SK-N-SH (cell line): ENCODE measurements around the gene ALS2CL. TPM values are rescaled to one million over a fixed set of nuclear protein-coding genes. Genes with fewer than 3 reads are reported as not detected.

Experiments
- CTCF ChIA-PET: fragments of 300-600, 350-600 bp; formaldehyde crosslinking; extraction: SDS; loops from one replicate; lab custom pipeline; 2021; lab: Yijun Ruan, JAX
- POLR2A ChIA-PET: fragments of 350-600 bp; sonication (Branson Sonifier 250); formaldehyde crosslinking; extraction: SDS; loops from one replicate; lab custom pipeline; 2020; ENCODE audit warnings: antibody characterized with exemption, inconsistent platforms; lab: Yijun Ruan, JAX
- DNase-seq: peaks from one replicate; pipeline ENCODE4 v3.0.0; 2012
- H2AFZ ChIP-seq: fragments of 200-600 bp; sonication (generic); 2 replicates; pipeline ENCODE4 v1.8.1; 2016; ENCODE audit warnings: antibody characterized with exemption, mild to moderate bottlenecking, low read depth
- H3F3A ChIP-seq: fragments of 200-600 bp; sonication (generic); replicated peaks from 2 replicates; pipeline ENCODE3; 2016; ENCODE audit warnings: antibody characterized with exemption, mild to moderate bottlenecking; ENCODE audit not compliant: insufficient read depth
- H3K27ac ChIP-seq, 2 experiments: fragments of 200-500 bp in 1 of 2; fragments of 200-600 bp in 1 of 2; sonication (Bioruptor generic) in 1 of 2; sonication (generic), shearing (Covaris generic) in 1 of 2; 2 replicates each; pipeline versions ENCODE4 v1.5.1 to v1.6.1; 2014 to 2016; ENCODE audit warnings: low read depth in 2 of 2, inconsistent platforms in 1 of 2, low read length in 1 of 2, mild to moderate bottlenecking in 1 of 2, mixed read lengths in 1 of 2
- H3K27me3 ChIP-seq: fragments of 200-600 bp; sonication (generic), shearing (Covaris generic); 2 replicates; pipeline ENCODE4 v1.6.1; 2016; ENCODE audit warnings: mixed run types; ENCODE audit not compliant: insufficient read depth
- H3K36me3 ChIP-seq, 2 experiments: fragments of 200-500 bp in 1 of 2; fragments of 200-600 bp in 1 of 2; sonication (Bioruptor generic) in 1 of 2; sonication (generic) in 1 of 2; replicated peaks in 1 of 2; 2 replicates each; pipeline versions ENCODE3 to v1.5.1; 2014 to 2016; ENCODE audit warnings: low read length in 1 of 2, mild to moderate bottlenecking in 1 of 2; ENCODE audit not compliant: insufficient read depth in 2 of 2, control insufficient read depth in 1 of 2
- H3K4me1 ChIP-seq, 2 experiments: fragments of 200-500 bp in 1 of 2; fragments of 200-600 bp in 1 of 2; sonication (Bioruptor generic) in 1 of 2; sonication (generic), shearing (Covaris generic) in 1 of 2; 2 replicates each; pipeline versions ENCODE4 v1.5.1 to v1.6.1; 2014 to 2016; ENCODE audit warnings: low read depth in 1 of 2, low read length in 1 of 2, mixed run types in 1 of 2; ENCODE audit not compliant: insufficient read depth in 2 of 2, control insufficient read depth in 1 of 2
- H3K4me2 ChIP-seq: fragments of 200-600 bp; sonication (generic), shearing (Covaris generic); 2 replicates; pipeline ENCODE4 v1.6.1; 2017; ENCODE audit warnings: mixed run types
- H3K4me3 ChIP-seq, 2 experiments: fragments of 200-500 bp in 1 of 2; fragments of 200-600 bp in 1 of 2; sonication (Bioruptor generic) in 1 of 2; sonication (generic), shearing (Covaris generic) in 1 of 2; 2 replicates each; pipeline versions ENCODE4 v1.5.1 to v1.8.1; 2014 to 2016; ENCODE audit warnings: low read depth in 2 of 2, inconsistent platforms in 1 of 2, low read length in 1 of 2, mild to moderate bottlenecking in 1 of 2, mixed read lengths in 1 of 2, moderate library complexity in 1 of 2
- H3K79me2 ChIP-seq: fragments of 200-600 bp; sonication (generic); 2 replicates; pipeline ENCODE4 v1.8.1; 2017; ENCODE audit warnings: mild to moderate bottlenecking; ENCODE audit not compliant: insufficient read depth
- H3K9ac ChIP-seq: fragments of 200-600 bp; sonication (generic); 2 replicates; pipeline ENCODE4 v1.6.1; 2017; ENCODE audit warnings: mixed run types
- H3K9me2 ChIP-seq: fragments of 200-600 bp; sonication (generic); 2 replicates; pipeline ENCODE4 v1.6.1; 2017; ENCODE audit warnings: mixed run types
- H3K9me3 ChIP-seq: fragments of 200-600 bp; sonication (generic); 2 replicates; pipeline ENCODE4 v1.6.1; 2017; ENCODE audit warnings: mixed run types, mild to moderate bottlenecking, moderate library complexity
- H4K20me1 ChIP-seq: fragments of 200-600 bp; sonication (generic); 2 replicates; pipeline ENCODE4 v1.6.1; 2017; ENCODE audit warnings: mild to moderate bottlenecking, mixed run types; ENCODE audit not compliant: insufficient read depth
- ELF1 ChIP-seq: IDR thresholded peaks from 2 replicates; pipeline ENCODE4 v1.4.0; 2012
- FOXJ3 ChIP-seq: sonication (generic); formaldehyde crosslinking; IDR thresholded peaks from 2 replicates; pipeline ENCODE4 v1.5.1; 2020; ENCODE audit warnings: mild to moderate bottlenecking, missing genetic modification reagents
- FOXM1 ChIP-seq: IDR thresholded peaks from 2 replicates; pipeline ENCODE4 v1.4.0; 2012; ENCODE audit warnings: low read depth, mild to moderate bottlenecking
- MAX ChIP-seq: IDR thresholded peaks from 2 replicates; pipeline ENCODE4 v1.4.0; 2012; ENCODE audit warnings: low read depth
- NRF1 ChIP-seq: IDR thresholded peaks from 2 replicates; pipeline ENCODE4 v1.6.1; 2012; ENCODE audit warnings: low read depth, mild to moderate bottlenecking, low read length
- POLR2AphosphoS5 ChIP-seq: IDR thresholded peaks from 2 replicates; pipeline ENCODE4 v1.6.1; 2012; ENCODE audit warnings: low read depth, low read length
- RCOR1 ChIP-seq: fragments of 150-350 bp; IDR thresholded peaks from 2 replicates; pipeline ENCODE4 v1.6.1; 2017; ENCODE audit warnings: antibody characterized with exemption, low read length
- SIN3A ChIP-seq: IDR thresholded peaks from 2 replicates; pipeline ENCODE4 v1.6.1; 2012; ENCODE audit warnings: low read depth, mild to moderate bottlenecking, low read length, moderate library complexity, borderline replicate concordance
- TCF12 ChIP-seq: IDR thresholded peaks from 2 replicates; pipeline ENCODE4 v1.4.0; 2012
- USF1 ChIP-seq: IDR thresholded peaks from 2 replicates; pipeline ENCODE4 v1.4.0; 2012; ENCODE audit warnings: low read depth, borderline replicate concordance
- ZBTB33 ChIP-seq: IDR thresholded peaks from 2 replicates; pipeline ENCODE4 v1.4.0; 2012; ENCODE audit warnings: low read depth, borderline replicate concordance
- WGBS: methylation state at CpG from one replicate; pipeline ENCODE4 v1.1.6; 2017; ENCODE audit warnings: low lambda C conversion rate; 5-methylcytosine and 5-hydroxymethylcytosine counted together
- polyA plus RNA-seq, 3 experiments: library from polyadenylated mRNA; depleted of rRNA; stranded (reverse); fragments of >200 nt; gene quantifications; 2 replicates each; pipeline ENCODE4 v1.2.3, GENCODE V29; 2012
- TF ChIP-seq, protein P1 (sequence below): IDR thresholded peaks from 2 replicates; pipeline ENCODE4 v1.6.1; 2012; ENCODE audit warnings: mild to moderate bottlenecking, low read depth, low read length, moderate library complexity

The ALS2CL gene
- polyA plus RNA-seq, 1 of the 3 experiments (the other 2 are of a cell fraction), result 0.18 TPM

GRCh38 chr3:46710229-46710628 lies 16.8 kb upstream of the ALS2CL start (continued):
- TF ChIP-seq, protein P1, sequence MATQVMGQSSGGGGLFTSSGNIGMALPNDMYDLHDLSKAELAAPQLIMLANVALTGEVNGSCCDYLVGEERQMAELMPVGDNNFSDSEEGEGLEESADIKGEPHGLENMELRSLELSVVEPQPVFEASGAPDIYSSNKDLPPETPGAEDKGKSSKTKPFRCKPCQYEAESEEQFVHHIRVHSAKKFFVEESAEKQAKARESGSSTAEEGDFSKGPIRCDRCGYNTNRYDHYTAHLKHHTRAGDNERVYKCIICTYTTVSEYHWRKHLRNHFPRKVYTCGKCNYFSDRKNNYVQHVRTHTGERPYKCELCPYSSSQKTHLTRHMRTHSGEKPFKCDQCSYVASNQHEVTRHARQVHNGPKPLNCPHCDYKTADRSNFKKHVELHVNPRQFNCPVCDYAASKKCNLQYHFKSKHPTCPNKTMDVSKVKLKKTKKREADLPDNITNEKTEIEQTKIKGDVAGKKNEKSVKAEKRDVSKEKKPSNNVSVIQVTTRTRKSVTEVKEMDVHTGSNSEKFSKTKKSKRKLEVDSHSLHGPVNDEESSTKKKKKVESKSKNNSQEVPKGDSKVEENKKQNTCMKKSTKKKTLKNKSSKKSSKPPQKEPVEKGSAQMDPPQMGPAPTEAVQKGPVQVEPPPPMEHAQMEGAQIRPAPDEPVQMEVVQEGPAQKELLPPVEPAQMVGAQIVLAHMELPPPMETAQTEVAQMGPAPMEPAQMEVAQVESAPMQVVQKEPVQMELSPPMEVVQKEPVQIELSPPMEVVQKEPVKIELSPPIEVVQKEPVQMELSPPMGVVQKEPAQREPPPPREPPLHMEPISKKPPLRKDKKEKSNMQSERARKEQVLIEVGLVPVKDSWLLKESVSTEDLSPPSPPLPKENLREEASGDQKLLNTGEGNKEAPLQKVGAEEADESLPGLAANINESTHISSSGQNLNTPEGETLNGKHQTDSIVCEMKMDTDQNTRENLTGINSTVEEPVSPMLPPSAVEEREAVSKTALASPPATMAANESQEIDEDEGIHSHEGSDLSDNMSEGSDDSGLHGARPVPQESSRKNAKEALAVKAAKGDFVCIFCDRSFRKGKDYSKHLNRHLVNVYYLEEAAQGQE, result no peak
- TF ChIP-seq RCOR1, result no peak
- TF ChIP-seq ELF1, result no peak
- no peak for TF ChIP-seq USF1

DNA sequence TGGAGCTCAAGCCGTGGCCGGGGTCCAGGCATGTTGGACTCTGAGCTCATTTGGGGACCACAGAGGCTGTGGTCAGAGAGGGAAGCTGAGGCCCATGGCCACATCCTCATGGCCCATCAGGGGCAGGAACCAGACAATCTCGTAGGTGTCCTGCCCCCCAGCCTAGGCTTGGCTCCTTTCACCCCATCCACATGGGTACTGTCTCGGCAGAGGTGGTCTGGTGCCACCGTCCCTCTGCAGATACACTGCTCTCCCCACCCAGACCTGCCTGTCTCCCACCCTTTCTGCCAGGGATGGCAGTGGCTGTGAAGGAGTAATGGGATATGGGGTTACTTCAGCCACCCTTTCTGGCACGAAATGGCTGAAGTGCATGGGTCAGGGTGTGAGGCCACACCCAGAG lies 16.2 kb upstream of the ALS2CL start:
- H4K20me1 ChIP-seq, result no peaks in the 10 kb centered on the region
- TF ChIP-seq TCF12, result no peak
- TF ChIP-seq ELF1, result no peak
- no peak for TF ChIP-seq FOXJ3 (CRISPR knock-in tag)
- TF ChIP-seq ZBTB33, result no peak
- TF ChIP-seq SIN3A, result no peak
- no peak for TF ChIP-seq MAX
- no peak for TF ChIP-seq POLR2AphosphoS5
- TF ChIP-seq NRF1, result no peak
- TF ChIP-seq FOXM1, result no peak
- TF ChIP-seq, all 33 proteins: peak for 0
- no peaks in the 10 kb centered on the region for H3K9me3 ChIP-seq
- H2AFZ ChIP-seq, result no peak overlapping the region
- CTCF ChIA-PET, result interaction anchor here (1.2 to 5.6 kb wide), 5 partner anchors 9 to 221 kb away, joined by 3 to 26 read pairs (median 6); no protein-coding TSS in a partner anchor
- no peak overlapping the region for H3K9ac ChIP-seq
- POLR2A ChIA-PET, result no interaction called here
- 76% methylated on average over 5 of the region's 6 CpGs for WGBS
- H3K4me2 ChIP-seq, result no peak overlapping the region
- H3K79me2 ChIP-seq, result no peaks in the 10 kb centered on the region
- H3K4me3 ChIP-seq, result no peak overlapping the region
- no peaks in the 10 kb centered on the region for H3K36me3 ChIP-seq
- H3K27ac ChIP-seq, result no peak overlapping the region
- peaks cover 0 to 6% of the 10 kb centered on the region in 2 experiments; a peak in 1 of 4 replicates for H3K4me1 ChIP-seq
- DNase-seq, result no peak
- H3F3A ChIP-seq, result no peaks in the 10 kb centered on the region
- H3K9me2 ChIP-seq, result no peaks in the 10 kb centered on the region
- no peaks in the 10 kb centered on the region for H3K27me3 ChIP-seq
